Osteoblast (primary cell): ENCODE results near the gene SH3GLB2. TPM values are rescaled to one million over a fixed set of nuclear protein-coding genes. Genes with fewer than 3 reads are reported as not detected.

Experiments used
- DNase-seq: peaks from one replicate; pipeline ENCODE4 v3.0.0; 2011; ENCODE audit warnings: low spot score, mixed read lengths; ENCODE audit not compliant: insufficient read length; ENCODE audit errors: missing footprints
- H2AFZ ChIP-seq: 2 replicates; pipeline ENCODE4 v1.6.0; 2011; ENCODE audit warnings: mild to moderate bottlenecking, low read length
- H3K27ac ChIP-seq: 2 replicates; pipeline ENCODE4 v1.5.1; 2011; ENCODE audit warnings: mild to moderate bottlenecking, low read depth, low read length, moderate library complexity
- H3K27me3 ChIP-seq: 2 replicates; pipeline ENCODE4 v1.6.0; 2012; ENCODE audit warnings: mild to moderate bottlenecking, control low read depth, inconsistent platforms, low read length, moderate library complexity; ENCODE audit not compliant: insufficient read depth
- H3K36me3 ChIP-seq: 2 replicates; pipeline ENCODE4 v1.5.1; 2011; ENCODE audit warnings: mild to moderate bottlenecking, low read length, control low read depth, moderate library complexity; ENCODE audit not compliant: insufficient read depth
- H3K4me1 ChIP-seq: 2 replicates; pipeline ENCODE4 v1.5.1; 2011; ENCODE audit warnings: mild to moderate bottlenecking, low read length, control low read depth, moderate library complexity; ENCODE audit not compliant: insufficient read depth
- H3K4me2 ChIP-seq: 2 replicates; pipeline ENCODE4 v1.6.0; 2011; ENCODE audit warnings: mild to moderate bottlenecking, low read length; ENCODE audit not compliant: insufficient read depth
- H3K4me3 ChIP-seq: fragments of 200-600 bp; sonication (generic); 3 replicates; pipeline ENCODE4 v1.5.1; 2012; ENCODE audit warnings: mild to moderate bottlenecking, low read length, inconsistent platforms; ENCODE audit not compliant: insufficient read depth
- H3K79me2 ChIP-seq: 2 replicates; pipeline ENCODE4 v1.6.0; 2012; ENCODE audit warnings: mild to moderate bottlenecking, low read length, control low read depth, inconsistent platforms; ENCODE audit not compliant: insufficient read depth
- H3K9me3 ChIP-seq: 2 replicates; pipeline ENCODE4 v1.5.1; 2011; ENCODE audit warnings: low read depth, low read length, control low read depth
- H4K20me1 ChIP-seq: 2 replicates; pipeline ENCODE4 v1.6.0; 2012; ENCODE audit warnings: mild to moderate bottlenecking, low read length, control low read depth; ENCODE audit not compliant: insufficient read depth
- CTCF ChIP-seq: IDR thresholded peaks from 2 replicates; pipeline ENCODE4 v1.5.1; 2011; ENCODE audit warnings: mild to moderate bottlenecking, low read depth, low read length, moderate library complexity; ENCODE audit errors: extremely low read depth
- total RNA-seq: library from RNA; depleted of rRNA; stranded (reverse); fragments of >200 nt; gene quantifications from 2 replicates; pipeline ENCODE4 v1.2.3, GENCODE V29; 2012

SH3GLB2 gene
- total RNA-seq, result 37.3 and 38.6 TPM in 2 replicates

- no peaks in the 10 kb centered on the region for H3K27me3 ChIP-seq
Observed at GRCh38 chr9:129028192-129028966, at the start of gene SH3GLB2. Gene SH3GLB2, minus strand, starts transcription at chr9:129028331. Its CDS starts 177 bp downstream, at chr9:129028154.

GRCh38 chr9:129077236-129077635 is 49.1 kb upstream of the SH3GLB2 start:
- Histone ChIP-seq H3K4me3 (no peak overlapping the region), H3K79me2 (peaks cover 9% of the 10 kb centered on the region), H3K9me3 (no peaks in the 10 kb centered on the region), H3K27me3 (no peaks in the 10 kb centered on the region), H3K36me3 (no peaks in the 10 kb centered on the region), H4K20me1 (peaks cover 3% of the 10 kb centered on the region), H2AFZ (no peak overlapping the region), H3K4me2 (no peak overlapping the region), H3K4me1 (peaks cover 14% of the 10 kb centered on the region), H3K27ac (no peak overlapping the region)
- no peak for TF ChIP-seq CTCF
- peak; percentile 29 for DNase-seq

More at GRCh38 chr9:129028192-129028966, at the start of gene SH3GLB2:
- Histone ChIP-seq H4K20me1 (peaks cover 6% of the 10 kb centered on the region), H3K4me2 (peak within 1 kb of the TSS; percentile 90), H3K27ac (peak within 1 kb of the TSS; percentile 37), H2AFZ (peak within 1 kb of the TSS; percentile 70), H3K36me3 (no peaks in the 10 kb centered on the region), H3K79me2 (peaks cover 20% of the 10 kb centered on the region), H3K4me3 (peak within 1 kb of the TSS; percentile 80), H3K9me3 (no peaks in the 10 kb centered on the region), H3K4me1 (peaks cover 15% of the 10 kb centered on the region)
- peak; percentile 100 for DNase-seq
- TF ChIP-seq CTCF, result peak; percentile 75

- no peak overlapping the region for H2AFZ ChIP-seq
- H3K27me3 ChIP-seq, result no peaks in the 10 kb centered on the region
- H3K27ac ChIP-seq, result no peak overlapping the region
- no peaks in the 10 kb centered on the region for H3K9me3 ChIP-seq
- H3K4me3 ChIP-seq, result no peak overlapping the region
- TF ChIP-seq CTCF, result no peak
- no peaks in the 10 kb centered on the region for H3K36me3 ChIP-seq
- H3K4me1 ChIP-seq, result peaks cover 10% of the 10 kb centered on the region
- no peak overlapping the region for H3K4me2 ChIP-seq
- peaks cover 3% of the 10 kb centered on the region for H3K79me2 ChIP-seq
- DNase-seq, result peak; percentile 25
- H4K20me1 ChIP-seq, result peaks cover 2% of the 10 kb centered on the region
Observed at GRCh38 chr9:129076640-129077037, 48.5 kb upstream of the SH3GLB2 start.

- no peaks in the 10 kb centered on the region for H3K9me3 ChIP-seq
- peak; percentile 26 for DNase-seq
- no peaks in the 10 kb centered on the region for H3K79me2 ChIP-seq
- no peak overlapping the region for H3K4me2 ChIP-seq
- no peak for TF ChIP-seq CTCF
- no peaks in the 10 kb centered on the region for H3K36me3 ChIP-seq
- no peaks in the 10 kb centered on the region for H4K20me1 ChIP-seq
- H3K4me3 ChIP-seq, result no peak overlapping the region
- H3K27ac ChIP-seq, result no peak overlapping the region
- peaks cover 6% of the 10 kb centered on the region for H3K4me1 ChIP-seq
- no peaks in the 10 kb centered on the region for H3K27me3 ChIP-seq
- H2AFZ ChIP-seq, result no peak overlapping the region
Observed at GRCh38 chr9:129075996-129076639, 48.0 kb upstream of the SH3GLB2 start.
